SK-N-SH treated with all-trans-retinoic acid at 6 μM for 48 hours (cell line): ENCODE measurements around the gene DHDH.

Experiments used
- ESRRG ChIP-seq: fragments of 250-450 bp; sonication (Bioruptor Pico); IDR thresholded peaks from 2 replicates; pipeline ENCODE4 v1.6.1; 2021; ENCODE audit warnings: mild to moderate bottlenecking
- RARB ChIP-seq: fragments of 250-450 bp; sonication (Bioruptor Pico); IDR thresholded peaks from 2 replicates; pipeline ENCODE4 v1.8.0; 2021; ENCODE audit warnings: mild to moderate bottlenecking, moderate library complexity
- TF ChIP-seq, protein P1 (sequence below): fragments of 250-450 bp; sonication (Bioruptor Pico); IDR thresholded peaks from 2 replicates; pipeline ENCODE4 v1.5.0; 2020; ENCODE audit warnings: mild to moderate bottlenecking, moderate library complexity

DNA sequence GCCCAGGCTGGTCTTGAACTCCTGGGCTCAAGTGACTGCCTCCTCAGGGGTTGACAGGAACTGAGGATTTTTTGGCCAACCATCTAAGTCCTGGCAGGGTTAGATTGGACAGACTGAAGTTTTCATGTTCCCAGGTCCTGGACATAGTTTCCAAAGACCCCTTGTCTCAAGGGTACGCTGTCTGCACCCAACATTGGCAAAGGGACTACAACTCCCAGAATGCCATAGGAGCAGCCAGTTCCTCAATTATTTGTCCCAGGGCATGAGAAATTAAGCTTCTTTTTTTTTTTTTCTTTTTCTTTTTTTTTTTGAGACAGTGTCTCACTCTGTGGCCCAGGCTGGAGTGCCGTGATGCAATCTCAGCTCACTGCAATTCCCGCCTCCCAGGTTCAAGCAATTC lies 52.7 kb downstream of the DHDH start:
- TF ChIP-seq, protein P1, sequence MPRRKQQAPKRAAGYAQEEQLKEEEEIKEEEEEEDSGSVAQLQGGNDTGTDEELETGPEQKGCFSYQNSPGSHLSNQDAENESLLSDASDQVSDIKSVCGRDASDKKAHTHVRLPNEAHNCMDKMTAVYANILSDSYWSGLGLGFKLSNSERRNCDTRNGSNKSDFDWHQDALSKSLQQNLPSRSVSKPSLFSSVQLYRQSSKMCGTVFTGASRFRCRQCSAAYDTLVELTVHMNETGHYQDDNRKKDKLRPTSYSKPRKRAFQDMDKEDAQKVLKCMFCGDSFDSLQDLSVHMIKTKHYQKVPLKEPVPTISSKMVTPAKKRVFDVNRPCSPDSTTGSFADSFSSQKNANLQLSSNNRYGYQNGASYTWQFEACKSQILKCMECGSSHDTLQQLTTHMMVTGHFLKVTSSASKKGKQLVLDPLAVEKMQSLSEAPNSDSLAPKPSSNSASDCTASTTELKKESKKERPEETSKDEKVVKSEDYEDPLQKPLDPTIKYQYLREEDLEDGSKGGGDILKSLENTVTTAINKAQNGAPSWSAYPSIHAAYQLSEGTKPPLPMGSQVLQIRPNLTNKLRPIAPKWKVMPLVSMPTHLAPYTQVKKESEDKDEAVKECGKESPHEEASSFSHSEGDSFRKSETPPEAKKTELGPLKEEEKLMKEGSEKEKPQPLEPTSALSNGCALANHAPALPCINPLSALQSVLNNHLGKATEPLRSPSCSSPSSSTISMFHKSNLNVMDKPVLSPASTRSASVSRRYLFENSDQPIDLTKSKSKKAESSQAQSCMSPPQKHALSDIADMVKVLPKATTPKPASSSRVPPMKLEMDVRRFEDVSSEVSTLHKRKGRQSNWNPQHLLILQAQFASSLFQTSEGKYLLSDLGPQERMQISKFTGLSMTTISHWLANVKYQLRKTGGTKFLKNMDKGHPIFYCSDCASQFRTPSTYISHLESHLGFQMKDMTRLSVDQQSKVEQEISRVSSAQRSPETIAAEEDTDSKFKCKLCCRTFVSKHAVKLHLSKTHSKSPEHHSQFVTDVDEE (CRISPR knock-in tag): no peak
- TF ChIP-seq RARB (CRISPR knock-in tag) (no peak), ESRRG (no peak)
